D721Med (cell line): ENCODE data around the gene WNT10A.

Source experiments
- DNase-seq: peaks from one replicate; pipeline ENCODE4 v3.0.0; 2011; ENCODE audit warnings: low spot score; ENCODE audit not compliant: insufficient read length
- FAIRE-seq: peaks from 2 replicates; lab custom pipeline; 2011; peaks lifted over from hg19 to GRCh38; lab: Jason Lieb, UNC
- CTCF ChIP-seq: IDR thresholded peaks from 2 replicates; pipeline ENCODE4 v1.5.1; 2012; ENCODE audit warnings: mild to moderate bottlenecking, control low read depth; ENCODE audit not compliant: insufficient read depth; ENCODE audit errors: missing control alignments

WNT10A gene

GRCh38 chr2:218878486-218878885, 2.2 kb upstream of the WNT10A start:
- TF ChIP-seq CTCF, result no peak
- DNase-seq (no peak), FAIRE-seq (no peak)

DNA sequence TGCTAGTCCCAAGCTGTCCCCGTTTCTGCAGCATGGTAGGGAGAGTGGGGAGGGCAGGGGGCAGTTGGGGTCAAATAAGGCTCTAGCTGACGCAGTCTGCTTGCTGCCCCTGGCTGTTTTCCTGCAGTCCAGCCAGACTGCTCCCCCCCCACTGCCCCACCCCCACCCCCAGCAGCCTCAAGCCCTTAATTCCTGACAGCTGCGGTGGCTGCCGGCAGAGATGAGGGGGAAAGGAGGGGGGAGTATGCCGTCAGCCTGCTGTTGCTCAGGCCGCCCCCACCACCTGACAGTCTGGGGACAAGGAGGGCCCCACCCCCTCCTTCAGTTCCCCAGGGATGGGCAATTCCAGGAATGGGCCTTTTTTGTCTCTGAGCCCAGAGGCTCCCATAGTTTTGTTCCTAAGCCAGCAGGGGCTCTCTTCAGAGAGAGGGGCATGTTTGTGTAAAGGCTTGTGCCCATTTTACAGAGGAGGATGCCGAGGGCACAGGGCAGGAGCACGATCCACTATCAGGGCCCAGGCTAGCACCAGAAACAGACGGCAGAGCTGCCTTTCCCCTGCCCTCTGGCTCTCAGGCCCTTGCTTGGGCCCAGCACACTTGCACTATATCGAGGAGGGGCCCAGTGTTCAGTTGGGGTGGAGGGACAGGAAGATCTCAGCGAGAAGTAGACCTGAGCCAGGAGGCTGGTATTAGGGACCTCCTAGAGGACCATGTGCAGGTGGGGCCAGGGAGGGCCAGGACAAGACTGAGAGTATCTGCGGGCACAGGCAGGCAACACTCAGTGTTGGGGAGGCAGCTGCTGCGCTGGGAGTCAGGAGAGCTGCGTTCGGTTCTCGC, 1.5 kb upstream of the WNT10A start:
- no peak for TF ChIP-seq CTCF
- FAIRE-seq (no peak), DNase-seq (peak; percentile 88)

GRCh38 chr2:218879776-218880101, 913 bp upstream of the WNT10A start:
- FAIRE-seq, result no peak
- no peak for TF ChIP-seq CTCF
- DNase-seq, result no peak

GRCh38 chr2:218880859-218881594, 375 bp downstream of the WNT10A start:
- FAIRE-seq, result no peak
- no peak for TF ChIP-seq CTCF
- no peak for DNase-seq

GRCh38 chr2:218881744-218882460, 1.2 kb downstream of the WNT10A start:
- FAIRE-seq (no peak), DNase-seq (no peak)
- no peak for TF ChIP-seq CTCF

- DNase-seq, result no peak
- FAIRE-seq, result no peak
Measured at GRCh38 chr2:218882461-218882816, 1.8 kb downstream of the WNT10A start.

More at GRCh38 chr2:218882461-218882816, 1.8 kb downstream of the WNT10A start:
- no peak for TF ChIP-seq CTCF
